ENCODE results near the gene ZNF587B.
"Not testable (repeated sequence)": the region's sequence is repeated elsewhere in the genome, so short reads cannot be mapped to it uniquely, and the experiment has no call there.

Gene ZNF587B

GRCh38 chr19:57873883-57874799, 44.0 kb downstream of the ZNF587B start:
- not testable (repeated sequence) for DNase-seq

- no peak for DNase-seq
These were observed 55.9 kb downstream of the ZNF587B start for GRCh38 chr19:57886046-57886445.

- DNase-seq = no peak
These were observed 57.3 kb downstream of the ZNF587B start for GRCh38 chr19:57887195-57887941.

- no peak for DNase-seq
These were observed 58.0 kb downstream of the ZNF587B start for GRCh38 chr19:57888107-57888559.

GRCh38 chr19:57888560-57889231, 58.6 kb downstream of the ZNF587B start, which contains the start of gene ZNF814:
Gene ZNF814 (minus strand): TSS chr19:57889037. CDS start chr19:57888802, 235 bp downstream.
- DNase-seq = peak; percentile 11

- DNase-seq = not testable (repeated sequence)
These were observed 60.6 kb downstream of the ZNF587B start for GRCh38 chr19:57890706-57891105.

All from NCI-H510A treated with DMSO at 0.1 percent for 48 hours (cell line).